Gastrocnemius medialis (tissue), 4 donors: Measurements from ENCODE around the gene RIMOC1. TPM values are rescaled to one million over a fixed set of nuclear protein-coding genes. Genes with fewer than 3 reads are reported as not detected.

Experiments used
- ATAC-seq, 2 donors: fragments of 150-250 bp; one replicate each; pipeline ENCODE4 v1.9.1; 2016
- DNase-seq, 2 donors: peaks; one replicate each; pipeline ENCODE4 v3.0.0-alpha.2; 2019
- H3K27ac ChIP-seq, 4 donors: fragments of 200-600 bp; sonication (generic); 1 replicate in 1 of 4; 2 replicates in 3 of 4; pipeline ENCODE4 v1.5.1; 2016 to 2018; ENCODE audit warnings: mild to moderate bottlenecking in 2 of 4, moderate library complexity in 1 of 4
- H3K27me3 ChIP-seq, 3 donors: fragments of 200-600 bp; sonication (generic) in 2 of 3; 1 replicate in 1 of 3; 2 replicates in 2 of 3; pipeline versions ENCODE4 v1.5.1 to v1.6.0; 2016 to 2019; ENCODE audit warnings: mild to moderate bottlenecking in 1 of 3, moderate library complexity in 1 of 3
- H3K36me3 ChIP-seq, 2 donors: fragments of 200-600 bp; sonication (generic) in 1 of 2; one replicate each; pipeline ENCODE4 v1.5.1; 2017 to 2018
- H3K4me1 ChIP-seq, 2 donors: fragments of 200-600 bp; sonication (generic) in 1 of 2; one replicate each; pipeline ENCODE4 v1.5.1; 2016 to 2017; ENCODE audit warnings: mild to moderate bottlenecking in 2 of 2
- H3K4me3 ChIP-seq, 4 donors: fragments of 200-600 bp; sonication (generic) in 3 of 4; 1 replicate in 1 of 4; 2 replicates in 3 of 4; pipeline ENCODE4 v1.5.1; 2016 to 2019; ENCODE audit warnings: mild to moderate bottlenecking in 2 of 4
- H3K9me3 ChIP-seq, 3 donors: fragments of 200-600 bp; sonication (generic) in 2 of 3; 1 replicate in 1 of 3; 2 replicates in 2 of 3; pipeline ENCODE4 v1.5.1; 2016 to 2019
- POLR2A ChIP-seq, 2 donors: fragments of 450-650 bp; IDR thresholded peaks; one replicate each; pipeline ENCODE4 v1.6.1; 2017; ENCODE audit warnings: antibody characterized with exemption in 2 of 2, mild to moderate bottlenecking in 2 of 2, moderate library complexity in 2 of 2
- in situ Hi-C, 4 donors: fragments of 200-750 bp; cut with MboI; loops; one replicate each; pipeline versions ENCODE4 v1.15.0 to v1.8.0; 2017; ENCODE audit warnings: low sequenced_read_pairs in 4 of 4
- intact Hi-C: fragments of 100-400 bp; cut with DNase I; formaldehyde crosslinking; loops from one replicate; pipeline ENCODE4 v1.15.1; 2023; ENCODE audit warnings: low total_unique reads
- total RNA-seq, 4 donors: library from RNA; depleted of rRNA; stranded (reverse); fragments of >200 nt; gene quantifications; one replicate each; pipeline versions ENCODE4 v1.1.0 to v1.2.3, GENCODE V29; 2016
- TF ChIP-seq, protein P1 (sequence below), 5 experiments: fragments of 450-650 bp in 3 of 5; fragments of 200-600 bp in 2 of 5; sonication (generic) in 2 of 5; IDR thresholded peaks in 4 of 5; conservative IDR thresholded peaks in 1 of 5; 1 replicate in 4 of 5; 2 replicates in 1 of 5; pipeline ENCODE4 v1.5.1; 2016 to 2019; ENCODE audit warnings: antibody characterized with exemption in 5 of 5, mild to moderate bottlenecking in 3 of 5, moderate library complexity in 3 of 5

The RIMOC1 gene
- total RNA-seq, 4 donors from 2014 or later, result 5.0 to 8.2 (median 6.2) TPM

DNA sequence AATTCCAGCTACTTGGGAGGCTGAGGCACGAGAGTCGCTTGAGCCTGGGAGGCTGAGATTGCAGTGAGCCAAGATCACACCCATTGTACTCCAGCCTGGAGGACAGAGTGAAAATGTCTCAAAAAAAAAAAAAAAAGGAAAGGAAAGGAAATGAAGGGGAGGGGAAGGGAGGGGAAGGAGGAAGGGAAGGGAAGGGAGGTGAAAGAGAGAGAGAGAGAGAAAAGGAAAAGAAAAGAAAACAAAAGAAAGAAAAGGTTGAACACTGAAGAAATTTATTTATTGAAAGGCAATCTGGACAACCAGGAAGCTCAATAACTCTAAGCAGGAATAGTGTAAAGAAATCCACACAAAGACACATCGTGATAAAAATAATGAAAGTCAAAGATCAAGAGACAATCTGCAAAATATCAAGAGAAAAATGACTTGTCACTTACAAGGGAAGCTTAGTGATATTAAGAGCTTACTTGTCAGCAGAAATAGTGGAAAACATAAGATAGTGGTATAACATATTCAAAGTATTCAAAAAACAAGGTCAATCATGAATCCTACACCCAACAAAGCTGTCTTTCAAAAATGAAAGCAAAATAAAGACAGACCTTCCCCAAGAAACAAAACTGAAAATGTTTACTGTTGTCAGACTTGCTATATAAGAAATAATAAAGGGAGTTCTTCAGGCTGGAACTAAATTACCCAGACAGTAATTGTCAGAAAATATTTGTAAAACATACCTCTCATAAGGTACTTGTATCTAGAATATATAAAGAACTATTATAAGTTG, 10.9 kb upstream of the RIMOC1 start:
- intact Hi-C loops (no loop called here), in situ Hi-C loops (no loop called here)
- Histone ChIP-seq H3K4me3 (no peak overlapping the region), H3K27me3 (no peaks in the 10 kb centered on the region), H3K9me3 (no peaks in the 10 kb centered on the region), H3K27ac (no peak overlapping the region), H3K4me1 (no peaks in the 10 kb centered on the region), H3K36me3 (no peaks in the 10 kb centered on the region)
- TF ChIP-seq, protein P1, sequence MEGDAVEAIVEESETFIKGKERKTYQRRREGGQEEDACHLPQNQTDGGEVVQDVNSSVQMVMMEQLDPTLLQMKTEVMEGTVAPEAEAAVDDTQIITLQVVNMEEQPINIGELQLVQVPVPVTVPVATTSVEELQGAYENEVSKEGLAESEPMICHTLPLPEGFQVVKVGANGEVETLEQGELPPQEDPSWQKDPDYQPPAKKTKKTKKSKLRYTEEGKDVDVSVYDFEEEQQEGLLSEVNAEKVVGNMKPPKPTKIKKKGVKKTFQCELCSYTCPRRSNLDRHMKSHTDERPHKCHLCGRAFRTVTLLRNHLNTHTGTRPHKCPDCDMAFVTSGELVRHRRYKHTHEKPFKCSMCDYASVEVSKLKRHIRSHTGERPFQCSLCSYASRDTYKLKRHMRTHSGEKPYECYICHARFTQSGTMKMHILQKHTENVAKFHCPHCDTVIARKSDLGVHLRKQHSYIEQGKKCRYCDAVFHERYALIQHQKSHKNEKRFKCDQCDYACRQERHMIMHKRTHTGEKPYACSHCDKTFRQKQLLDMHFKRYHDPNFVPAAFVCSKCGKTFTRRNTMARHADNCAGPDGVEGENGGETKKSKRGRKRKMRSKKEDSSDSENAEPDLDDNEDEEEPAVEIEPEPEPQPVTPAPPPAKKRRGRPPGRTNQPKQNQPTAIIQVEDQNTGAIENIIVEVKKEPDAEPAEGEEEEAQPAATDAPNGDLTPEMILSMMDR (IDR thresholded peaks at IDR 0.05 in 4 of 5, conservative IDR thresholded peaks at IDR 0.05 in 1 of 5), result no peak
- no peak for TF ChIP-seq POLR2A (IDR thresholded peaks at IDR 0.05)
- ATAC-seq (no peak), DNase-seq (no peak)

DNA sequence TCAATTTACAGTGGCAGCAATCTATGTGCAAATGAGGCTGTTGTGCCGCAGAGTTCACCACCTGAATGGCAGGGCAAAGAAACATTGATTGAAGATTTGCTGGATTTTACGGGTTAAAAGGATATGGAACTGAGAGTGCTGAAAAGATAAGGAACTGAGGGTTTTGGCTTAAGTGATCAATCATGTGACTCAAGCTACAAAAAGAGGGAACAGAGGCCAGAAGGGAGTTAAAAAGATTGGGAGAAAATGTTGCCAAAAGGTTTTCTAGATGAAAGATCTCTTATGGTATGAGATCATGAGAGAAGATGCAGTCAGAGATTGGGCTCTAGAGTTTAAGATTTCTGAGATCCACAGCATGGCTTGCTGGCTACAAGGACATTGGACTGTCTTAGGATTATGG, 7.9 kb upstream of the RIMOC1 start:
- no peaks in the 10 kb centered on the region for H3K27me3 ChIP-seq
- DNase-seq (no peak), ATAC-seq (no peak)
- no peak overlapping the region for H3K4me3 ChIP-seq
- H3K4me1 ChIP-seq, result no peaks in the 10 kb centered on the region
- no peak overlapping the region for H3K27ac ChIP-seq
- H3K36me3 ChIP-seq, result no peaks in the 10 kb centered on the region
- H3K9me3 ChIP-seq, result no peaks in the 10 kb centered on the region
- in situ Hi-C loops, result no loop called here
- intact Hi-C loops, result no loop called here
- TF ChIP-seq POLR2A (IDR thresholded peaks at IDR 0.05), result no peak
- TF ChIP-seq, protein P1 (IDR thresholded peaks at IDR 0.05 in 4 of 5, conservative IDR thresholded peaks at IDR 0.05 in 1 of 5), result no peak

- no peak for DNase-seq
- TF ChIP-seq POLR2A (IDR thresholded peaks at IDR 0.05), result no peak
- TF ChIP-seq, protein P1 (IDR thresholded peaks at IDR 0.05 in 4 of 5, conservative IDR thresholded peaks at IDR 0.05 in 1 of 5), result no peak
- Histone ChIP-seq H3K27me3 (no peaks in the 10 kb centered on the region), H3K4me3 (peak overlapping the region; percentile 63 to 88 (median 83)), H3K27ac (peak overlapping the region; percentile 89 to 95 (median 93)), H3K9me3 (no peaks in the 10 kb centered on the region), H3K36me3 (no peaks in the 10 kb centered on the region), H3K4me1 (peaks cover 22 to 41% of the 10 kb centered on the region in 2 donors)
- intact Hi-C loops (loop anchor here (10.0 kb wide), 5 partner anchors 521 to 1581 kb away; partner anchors contain the start of genes GHR, RPL37 and TMEM267), in situ Hi-C loops (no loop called here)
- ATAC-seq, result peak in 1 of 2 donors; percentile 13
These were observed 707 bp upstream of the RIMOC1 start for GRCh38 chr5:41903382-41903891.

- no peak overlapping the region for H3K4me3 ChIP-seq
- H3K36me3 ChIP-seq, result peaks cover 0 to 19% of the 10 kb centered on the region in 2 donors
- intact Hi-C loops (loop anchor here (1.0 to 10.0 kb wide), 6 partner anchors 14 to 1579 kb away; partner anchors contain the start of genes GHR, RPL37 and TMEM267), in situ Hi-C loops (no loop called here)
- ATAC-seq (no peak), DNase-seq (no peak)
- H3K27ac ChIP-seq, result peak overlapping the region in 1 of 4 donors; percentile 95
- H3K4me1 ChIP-seq, result peaks cover 31 to 53% of the 10 kb centered on the region in 2 donors
- no peaks in the 10 kb centered on the region for H3K27me3 ChIP-seq
- TF ChIP-seq POLR2A (IDR thresholded peaks at IDR 0.05), result no peak
- TF ChIP-seq, protein P1 (IDR thresholded peaks at IDR 0.05 in 4 of 5, conservative IDR thresholded peaks at IDR 0.05 in 1 of 5), result no peak
- H3K9me3 ChIP-seq, result no peaks in the 10 kb centered on the region
These were observed 2.0 kb downstream of the RIMOC1 start for GRCh38 chr5:41906151-41906550.
